ENCODE results near the gene HEXB.

The HEXB gene

GRCh38 chr5:74761241-74761640 is 76.2 kb downstream of the HEXB start:
- no peak for DNase-seq

GRCh38 chr5:74762599-74762998 is 77.6 kb downstream of the HEXB start:
- DNase-seq = no peak

- no peak for DNase-seq
These were observed 78.5 kb downstream of the HEXB start for GRCh38 chr5:74763504-74763903.

- no peak for DNase-seq
These were observed 80.2 kb downstream of the HEXB start for GRCh38 chr5:74765201-74765600.

- DNase-seq = no peak
These were observed 80.9 kb downstream of the HEXB start for GRCh38 chr5:74765929-74766328.

GRCh38 chr5:74766418-74766848 is 81.4 kb downstream of the HEXB start:
- no peak for DNase-seq

GRCh38 chr5:74766849-74767578 is 82.0 kb downstream of the HEXB start, which contains the start of the genes GFM2 and NSA2:
Gene GFM2, minus strand, starts transcription at chr5:74767117. Its CDS starts 3,375 bp downstream, at chr5:74763742.
Gene NSA2, plus strand, starts transcription at chr5:74767249. Its CDS starts 112 bp downstream, at chr5:74767361.
- peak; percentile 64 for DNase-seq

- DNase-seq = no peak
These were observed 82.5 kb downstream of the HEXB start for GRCh38 chr5:74767579-74767913.

Data from NCI-H2107 (cell line).